Measurements from ENCODE around the gene DPPA2. TPM values are rescaled to one million over a fixed set of nuclear protein-coding genes. Genes with fewer than 3 reads are reported as not detected.

DPPA2 gene
- total and polyA plus RNA-seq, 11 donors: not detected

- Histone ChIP-seq H3K4me3 (no peak overlapping the region), H3K9me3 (no peaks in the 10 kb centered on the region), H3K27ac (no peak overlapping the region), H3K27me3 (no peaks in the 10 kb centered on the region), H3K36me3 (no peaks in the 10 kb centered on the region), H3K4me1 (peaks cover 0 to 5% (median 0%) of the 10 kb centered on the region in 12 donors)
- WGBS, 4 donors: 58 to 74% (median 67%) methylated on average over 1 of the region's 1 CpG
- DNase-seq (no peak), ATAC-seq (no peak)
- TF ChIP-seq CTCF (IDR thresholded peaks at IDR 0.05): no peak
- TF ChIP-seq POLR2A (IDR thresholded peaks at IDR 0.05): no peak
- intact Hi-C loops (cut with DNase I): loop anchor here in 1 of 10 donors (10.0 kb wide), 1 partner anchor 116 kb away; no protein-coding TSS in a partner anchor
Observed at GRCh38 chr3:109278546-109278945, 37.8 kb downstream of the DPPA2 start.

- intact Hi-C loops (cut with DNase I): loop anchor here in 1 of 10 donors (10.0 kb wide), 1 partner anchor 117 kb away; no protein-coding TSS in a partner anchor
- DNase-seq (no peak), ATAC-seq (no peak)
- Histone ChIP-seq H3K9me3 (no peaks in the 10 kb centered on the region), H3K27ac (no peak overlapping the region), H3K4me1 (peaks cover 0 to 5% (median 0%) of the 10 kb centered on the region in 12 donors), H3K27me3 (no peaks in the 10 kb centered on the region), H3K4me3 (no peak overlapping the region), H3K36me3 (no peaks in the 10 kb centered on the region)
- TF ChIP-seq CTCF (IDR thresholded peaks at IDR 0.05) (no peak), POLR2A (IDR thresholded peaks at IDR 0.05) (no peak)
- WGBS, 4 donors: 48 to 57% (median 52%) methylated on average over 3 of the region's 3 CpGs
Observed at GRCh38 chr3:109278141-109278540, 38.2 kb downstream of the DPPA2 start.

GRCh38 chr3:109275702-109276293, 40.5 kb downstream of the DPPA2 start:
- no peaks in the 10 kb centered on the region for H3K36me3 ChIP-seq
- 21 to 27% (median 25%) methylated on average over 9 of the region's 9 CpGs for WGBS, 4 donors
- peak; percentile 10 to 65 (median 39) for TF ChIP-seq CTCF (IDR thresholded peaks at IDR 0.05)
- no peak for TF ChIP-seq POLR2A (IDR thresholded peaks at IDR 0.05)
- DNase-seq: no peak
- H3K27ac ChIP-seq: no peak overlapping the region
- peaks cover 0 to 5% (median 0%) of the 10 kb centered on the region in 12 donors for H3K4me1 ChIP-seq
- H3K27me3 ChIP-seq: no peaks in the 10 kb centered on the region
- intact Hi-C loops (cut with DNase I): loop anchor here in 1 of 10 donors (10.0 kb wide), 1 partner anchor 119 kb away; no protein-coding TSS in a partner anchor
- H3K4me3 ChIP-seq: no peak overlapping the region
- no peaks in the 10 kb centered on the region for H3K9me3 ChIP-seq
- no peak for ATAC-seq

- H3K4me1 ChIP-seq: no peaks in the 10 kb centered on the region
- H3K27ac ChIP-seq: no peak overlapping the region
- H3K36me3 ChIP-seq: no peaks in the 10 kb centered on the region
- no peak overlapping the region for H3K4me3 ChIP-seq
- WGBS, 4 donors: 90 to 95% (median 95%) methylated on average over 7 of the region's 7 CpGs
- TF ChIP-seq CTCF (IDR thresholded peaks at IDR 0.05) (no peak), POLR2A (IDR thresholded peaks at IDR 0.05) (no peak)
- no peak for DNase-seq
- no peaks in the 10 kb centered on the region for H3K27me3 ChIP-seq
- H3K9me3 ChIP-seq: peaks cover 0 to 11% (median 0%) of the 10 kb centered on the region in 12 donors
- no peak for ATAC-seq
- intact Hi-C loops (cut with DNase I): loop anchor here in 1 of 10 donors (10.0 kb wide), 1 partner anchor 124 kb away; no protein-coding TSS in a partner anchor
Observed at GRCh38 chr3:109270779-109271178, 45.5 kb downstream of the DPPA2 start.
